Heart left ventricle (tissue), 16 donors: ENCODE data around the gene RUFY4. TPM values are rescaled to one million over a fixed set of nuclear protein-coding genes. Genes with fewer than 3 reads are reported as not detected.

ENCODE experiments used
- ATAC-seq, 4 donors: fragments of 200-7000 bp; cut with Tn5 transposase; one replicate each; pipeline ENCODE4 v1.9.1; 2020 to 2022; ENCODE audit warnings: moderate library complexity in 4 of 4, mild to moderate bottlenecking in 3 of 4, moderate number of reproducible peaks in 1 of 4
- DNase-seq, 5 donors: peaks; one replicate each; pipeline ENCODE4 v3.0.0-alpha.2; 2020
- H3K27ac ChIP-seq, 12 donors: fragments of 200-600 bp; sonication (generic) in 4 of 12; one replicate each; pipeline versions ENCODE4 v1.5.0 to v1.8.0; 2016 to 2022; ENCODE audit warnings: mild to moderate bottlenecking in 2 of 12
- H3K27me3 ChIP-seq, 9 donors: fragments of 200-600 bp; sonication (generic) in 2 of 9; one replicate each; pipeline versions ENCODE4 v1.5.1 to v1.8.0; 2016 to 2022; ENCODE audit warnings: mild to moderate bottlenecking in 3 of 9
- H3K36me3 ChIP-seq, 9 donors: fragments of 200-600 bp; sonication (generic) in 2 of 9; one replicate each; pipeline versions ENCODE4 v1.5.0 to v1.8.0; 2018 to 2022; ENCODE audit warnings: mild to moderate bottlenecking in 2 of 9
- H3K4me1 ChIP-seq, 12 donors: fragments of 200-600 bp; sonication (generic) in 4 of 12; one replicate each; pipeline versions ENCODE4 v1.5.0 to v1.8.0; 2016 to 2022; ENCODE audit warnings: mild to moderate bottlenecking in 3 of 12
- H3K4me3 ChIP-seq, 12 donors: fragments of 200-600 bp; sonication (generic) in 4 of 12; one replicate each; pipeline versions ENCODE4 v1.5.0 to v1.8.0; 2017 to 2022; ENCODE audit warnings: mild to moderate bottlenecking in 9 of 12, moderate library complexity in 4 of 12
- H3K9me3 ChIP-seq, 12 donors: fragments of 200-600 bp; sonication (generic) in 4 of 12; one replicate each; pipeline versions ENCODE4 v1.5.0 to v1.8.0; 2016 to 2022; ENCODE audit warnings: mild to moderate bottlenecking in 1 of 12
- POLR2A ChIP-seq, 2 donors: fragments of 450-650 bp; IDR thresholded peaks; one replicate each; pipeline ENCODE4 v1.6.1; 2017; ENCODE audit warnings: antibody characterized with exemption in 2 of 2, mild to moderate bottlenecking in 2 of 2, moderate library complexity in 2 of 2
- WGBS, 4 donors: extraction: QIAGEN DNeasy Blood & Tissue Kit in 2 of 4; methylation state at CpG; one replicate each; pipeline versions ENCODE4 v1.1.5 to v1.1.7; 2013 to 2018; 5-methylcytosine and 5-hydroxymethylcytosine counted together
- intact Hi-C, 10 donors: fragments of 100-400 bp; cut with DNase I; formaldehyde crosslinking; loops; one replicate each; pipeline versions ENCODE4 v1.11.1 to v1.14.2; 2022
- polyA plus RNA-seq, 2 donors: library from polyadenylated mRNA; stranded (reverse); fragments of 200-250 nt; gene quantifications; one replicate each; pipeline ENCODE4 v1.2.3, GENCODE V29; 2013
- total RNA-seq, 9 donors: library from RNA; depleted of rRNA in 2 of 9; stranded (reverse); fragments of >200 nt in 2 of 9; fragmentation: NEBNext Ultra II Directional in 3 of 9; extraction: Animal tissue kit (Norgen Biotek cat#: 25700) in 3 of 9; gene quantifications; one replicate each; pipeline versions ENCODE4 v1.1.0 to v1.2.4, GENCODE V29; 2016 to 2023
- TF ChIP-seq, protein P1 (sequence below), 12 donors: fragments of 200-600 bp; sonication (generic) in 4 of 12; IDR thresholded peaks; one replicate each; pipeline versions ENCODE4 v1.5.0 to v1.8.0; 2018 to 2022; ENCODE audit warnings: antibody characterized with exemption in 12 of 12, mild to moderate bottlenecking in 5 of 12
- donor health status: ischemic (EF 13 %, LVEDD 7.1; RV severe dilation, severe dysfunction).
- donor health status: healthy with polysubstance abuse.
- donor health status: DM: no; HTN: yes; CAD: no.
- donor health status: DM: no; HTN: no; CAD: no.
- donor health status: ischemic (EF 25% LVEDD 6.9; RV normal size, moderate dysfunction).
- donor health status: ischemic (EF 25% LVEDD 5.7; RV mildly dilated, moderate dysfunction).
- donor health status: healthy.
- donor health status: DM: yes; HTN: yes; CAD: no.
- donor health status: ischemic (EF 35%, LVEDD 5.7; RV mildly dilated, moderate dysfunction).
- donor health status: nonischemic (EF 11% LVEDD 7.7; RV severe dilation, severe dysfunction).
- donor health status: DM: yes; HTN: yes; CAD: no.
- donor health status: PGD.
- donor health status: ischemic (EF 29% LVEDD 5.4; RV normal size, mild dysfunction).
- donor health status: nonischemic (EF 23%, LVEDD 6.1; RV moderate dilation, normal function).

Gene RUFY4
- total and polyA plus RNA-seq, 11 donors = 0.11 to 1.0 (median 0.14) TPM; not detected in 8

DNA sequence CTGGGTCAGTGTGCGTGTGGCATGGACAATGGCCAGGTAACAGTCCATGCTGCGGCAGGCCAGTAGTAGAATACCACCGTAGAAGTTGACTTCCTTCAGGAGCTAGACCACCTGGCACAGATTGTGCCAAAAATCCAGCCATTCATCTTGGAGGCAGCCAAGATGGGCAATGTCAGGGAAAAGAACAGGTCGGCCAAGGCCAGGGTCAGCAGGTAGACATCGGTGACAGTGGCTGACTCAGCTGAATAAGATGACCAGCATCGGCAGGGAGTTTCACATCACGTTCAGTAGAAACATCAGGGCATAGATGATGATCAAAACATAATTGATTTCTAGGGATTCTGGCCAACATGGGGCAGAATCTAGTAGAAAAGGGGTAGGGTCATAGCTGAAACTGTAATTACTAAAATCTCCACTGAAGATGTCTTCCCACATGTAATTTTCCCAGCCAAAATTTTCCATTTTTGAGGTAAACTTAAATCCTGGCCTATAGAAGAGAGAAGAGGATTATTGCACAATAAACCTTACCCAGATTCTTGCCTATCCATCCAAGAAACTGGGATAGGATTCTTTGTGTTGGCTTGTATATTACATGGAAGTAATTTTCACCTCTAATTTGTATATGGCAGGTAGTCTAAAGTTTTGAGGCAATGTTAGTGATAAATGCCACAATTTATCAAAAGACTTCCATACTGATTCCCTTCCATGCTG is 7.9 kb upstream of the RUFY4 start:
- 93 to 98% (median 95%) methylated on average over 7 of the region's 7 CpGs for WGBS, 4 donors
- Histone ChIP-seq H3K27ac (no peak overlapping the region), H3K4me3 (no peak overlapping the region), H3K9me3 (no peaks in the 10 kb centered on the region), H3K36me3 (no peaks in the 10 kb centered on the region), H3K27me3 (no peaks in the 10 kb centered on the region), H3K4me1 (peaks cover 0 to under 1% (median 0%) of the 10 kb centered on the region in 12 donors)
- ATAC-seq = no peak
- no peak for DNase-seq
- intact Hi-C loops = loop anchor here in 2 of 10 donors (10.0 kb wide), 1 partner anchor 276 kb away; no protein-coding TSS in a partner anchor
- no peak for TF ChIP-seq POLR2A (IDR thresholded peaks at IDR 0.05)
- TF ChIP-seq, protein P1, sequence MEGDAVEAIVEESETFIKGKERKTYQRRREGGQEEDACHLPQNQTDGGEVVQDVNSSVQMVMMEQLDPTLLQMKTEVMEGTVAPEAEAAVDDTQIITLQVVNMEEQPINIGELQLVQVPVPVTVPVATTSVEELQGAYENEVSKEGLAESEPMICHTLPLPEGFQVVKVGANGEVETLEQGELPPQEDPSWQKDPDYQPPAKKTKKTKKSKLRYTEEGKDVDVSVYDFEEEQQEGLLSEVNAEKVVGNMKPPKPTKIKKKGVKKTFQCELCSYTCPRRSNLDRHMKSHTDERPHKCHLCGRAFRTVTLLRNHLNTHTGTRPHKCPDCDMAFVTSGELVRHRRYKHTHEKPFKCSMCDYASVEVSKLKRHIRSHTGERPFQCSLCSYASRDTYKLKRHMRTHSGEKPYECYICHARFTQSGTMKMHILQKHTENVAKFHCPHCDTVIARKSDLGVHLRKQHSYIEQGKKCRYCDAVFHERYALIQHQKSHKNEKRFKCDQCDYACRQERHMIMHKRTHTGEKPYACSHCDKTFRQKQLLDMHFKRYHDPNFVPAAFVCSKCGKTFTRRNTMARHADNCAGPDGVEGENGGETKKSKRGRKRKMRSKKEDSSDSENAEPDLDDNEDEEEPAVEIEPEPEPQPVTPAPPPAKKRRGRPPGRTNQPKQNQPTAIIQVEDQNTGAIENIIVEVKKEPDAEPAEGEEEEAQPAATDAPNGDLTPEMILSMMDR (IDR thresholded peaks at IDR 0.05) = no peak

DNA sequence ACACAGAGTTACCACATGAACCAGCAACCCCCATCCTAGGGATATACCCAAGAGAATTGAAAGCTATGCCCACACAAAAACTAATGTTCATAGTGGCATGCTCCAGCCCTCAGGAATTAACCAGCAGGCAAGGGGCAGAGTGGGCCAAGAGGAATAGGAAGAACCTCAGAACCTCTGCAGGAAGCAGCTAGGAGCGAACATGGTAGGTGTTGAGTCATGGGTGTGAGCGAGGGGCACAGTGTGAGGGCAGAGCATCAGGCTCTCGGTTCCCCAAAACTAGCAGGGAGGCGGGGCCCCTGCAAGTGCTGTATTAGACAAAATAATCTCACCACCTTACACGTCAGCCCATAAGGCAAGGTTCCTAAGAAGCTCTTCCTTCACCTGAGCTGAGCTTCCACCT is 5.6 kb upstream of the RUFY4 start:
- no peaks in the 10 kb centered on the region for H3K36me3 ChIP-seq
- H3K9me3 ChIP-seq = no peaks in the 10 kb centered on the region
- DNase-seq (no peak), ATAC-seq (peak in 1 of 4 donors; percentile 22)
- 69 to 90% (median 85%) methylated on average over 5 of the region's 5 CpGs for WGBS, 4 donors
- H3K4me3 ChIP-seq = no peak overlapping the region
- H3K27me3 ChIP-seq = peaks cover 0 to 12% (median 0%) of the 10 kb centered on the region in 9 donors
- TF ChIP-seq, protein P1 (IDR thresholded peaks at IDR 0.05) = no peak
- TF ChIP-seq POLR2A (IDR thresholded peaks at IDR 0.05) = no peak
- H3K27ac ChIP-seq = no peak overlapping the region
- peaks cover 0 to 14% (median 0%) of the 10 kb centered on the region in 12 donors for H3K4me1 ChIP-seq
- intact Hi-C loops = loop anchor here in 2 of 10 donors (10.0 kb wide), 1 partner anchor 279 kb away; no protein-coding TSS in a partner anchor

DNA sequence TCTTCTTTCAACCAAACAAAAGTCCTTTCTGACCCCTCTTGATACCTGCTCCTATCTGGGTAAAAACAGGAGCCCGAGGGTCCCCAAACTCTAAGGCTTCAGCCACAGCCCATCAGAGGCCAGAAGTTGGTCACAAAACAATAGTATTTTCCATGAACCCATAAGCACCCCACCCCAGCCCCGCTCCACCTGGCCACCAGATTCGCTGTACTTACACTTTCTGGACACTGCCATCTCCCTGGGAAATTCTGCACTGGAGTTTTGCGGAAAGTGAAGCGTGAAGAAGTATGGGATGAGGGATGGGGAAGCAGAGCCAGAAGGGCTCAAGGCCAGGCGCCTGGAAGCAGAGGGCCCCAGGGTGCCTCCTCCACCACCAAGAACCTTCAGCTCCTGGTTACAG is 5.2 kb upstream of the RUFY4 start:
- Histone ChIP-seq H3K36me3 (no peaks in the 10 kb centered on the region), H3K9me3 (no peaks in the 10 kb centered on the region), H3K27ac (no peak overlapping the region), H3K4me3 (no peak overlapping the region), H3K4me1 (peaks cover 0 to 17% (median 1%) of the 10 kb centered on the region in 12 donors), H3K27me3 (peaks cover 0 to 15% (median 0%) of the 10 kb centered on the region in 9 donors)
- ATAC-seq = no peak
- TF ChIP-seq, protein P1 (IDR thresholded peaks at IDR 0.05) = no peak
- no peak for TF ChIP-seq POLR2A (IDR thresholded peaks at IDR 0.05)
- intact Hi-C loops = loop anchor here in 2 of 10 donors (10.0 kb wide), 1 partner anchor 279 kb away; no protein-coding TSS in a partner anchor
- 91 to 95% (median 92%) methylated on average over 6 of the region's 6 CpGs for WGBS, 4 donors
- no peak for DNase-seq

DNA sequence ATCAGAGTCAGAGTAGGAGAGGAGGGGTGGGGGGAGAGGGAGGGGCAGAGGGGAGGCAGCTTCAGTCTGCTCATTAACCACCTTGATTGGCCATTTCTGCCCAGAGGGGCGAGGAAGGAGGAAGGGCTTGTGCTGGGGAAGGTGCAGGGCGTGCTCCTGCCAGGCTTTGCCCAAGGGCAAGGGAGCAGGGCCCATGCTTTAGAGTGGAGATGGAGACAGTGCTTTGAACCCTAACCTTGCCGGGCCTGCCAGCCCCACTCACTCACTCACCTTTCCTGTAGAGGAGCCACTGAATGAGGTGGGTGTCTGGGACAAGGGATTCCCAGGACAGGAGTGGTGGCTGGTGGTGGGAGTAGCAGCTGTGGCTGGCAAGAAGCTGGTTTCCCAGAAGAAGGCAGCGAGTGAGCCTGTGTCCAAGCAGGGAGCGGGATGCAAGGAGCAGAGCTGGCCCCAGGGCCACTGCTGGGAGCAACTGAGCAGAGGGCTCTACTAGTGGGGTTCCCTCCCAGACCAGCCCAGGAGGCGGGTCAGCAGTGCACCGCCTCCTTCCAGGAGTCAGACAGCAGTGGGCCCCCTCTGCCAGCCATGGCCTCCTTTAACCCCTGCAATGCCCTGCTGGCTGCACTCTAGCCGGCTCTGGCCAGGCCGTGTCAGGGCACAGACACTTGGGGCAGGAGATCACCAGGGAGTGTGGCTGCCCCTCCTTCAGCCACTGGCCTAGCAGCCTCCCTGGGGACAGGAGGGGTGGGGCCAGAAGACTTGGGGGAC is 3.6 kb upstream of the RUFY4 start:
- H3K36me3 ChIP-seq = no peaks in the 10 kb centered on the region
- no peak overlapping the region for H3K27ac ChIP-seq
- TF ChIP-seq, protein P1 (IDR thresholded peaks at IDR 0.05) = no peak
- no peak for TF ChIP-seq POLR2A (IDR thresholded peaks at IDR 0.05)
- H3K4me3 ChIP-seq = peak overlapping the region in 1 of 12 donors; percentile 15
- ATAC-seq (no peak), DNase-seq (no peak)
- H3K4me1 ChIP-seq = peaks cover 0 to 21% (median 1%) of the 10 kb centered on the region in 12 donors
- H3K9me3 ChIP-seq = no peaks in the 10 kb centered on the region
- 82 to 88% (median 84%) methylated on average over 8 to 9 of the region's 9 CpGs for WGBS, 4 donors
- intact Hi-C loops = loop anchor here in 3 of 10 donors (2.0 to 10.0 kb wide), 2 partner anchors 277 to 281 kb away; no protein-coding TSS in a partner anchor
- peaks cover 0 to 15% (median 0%) of the 10 kb centered on the region in 9 donors for H3K27me3 ChIP-seq
